HG02884 (cell line): ENCODE data around the gene HDAC4.

Experiments
- ATAC-seq: cut with Tn5 transposase; IDR thresholded peaks from one replicate; pipeline ENCODE4 v1.9.1; 2021; ENCODE audit warnings: mild to moderate bottlenecking, moderate library complexity; ENCODE audit not compliant: unreplicated experiment

Gene HDAC4

DNA sequence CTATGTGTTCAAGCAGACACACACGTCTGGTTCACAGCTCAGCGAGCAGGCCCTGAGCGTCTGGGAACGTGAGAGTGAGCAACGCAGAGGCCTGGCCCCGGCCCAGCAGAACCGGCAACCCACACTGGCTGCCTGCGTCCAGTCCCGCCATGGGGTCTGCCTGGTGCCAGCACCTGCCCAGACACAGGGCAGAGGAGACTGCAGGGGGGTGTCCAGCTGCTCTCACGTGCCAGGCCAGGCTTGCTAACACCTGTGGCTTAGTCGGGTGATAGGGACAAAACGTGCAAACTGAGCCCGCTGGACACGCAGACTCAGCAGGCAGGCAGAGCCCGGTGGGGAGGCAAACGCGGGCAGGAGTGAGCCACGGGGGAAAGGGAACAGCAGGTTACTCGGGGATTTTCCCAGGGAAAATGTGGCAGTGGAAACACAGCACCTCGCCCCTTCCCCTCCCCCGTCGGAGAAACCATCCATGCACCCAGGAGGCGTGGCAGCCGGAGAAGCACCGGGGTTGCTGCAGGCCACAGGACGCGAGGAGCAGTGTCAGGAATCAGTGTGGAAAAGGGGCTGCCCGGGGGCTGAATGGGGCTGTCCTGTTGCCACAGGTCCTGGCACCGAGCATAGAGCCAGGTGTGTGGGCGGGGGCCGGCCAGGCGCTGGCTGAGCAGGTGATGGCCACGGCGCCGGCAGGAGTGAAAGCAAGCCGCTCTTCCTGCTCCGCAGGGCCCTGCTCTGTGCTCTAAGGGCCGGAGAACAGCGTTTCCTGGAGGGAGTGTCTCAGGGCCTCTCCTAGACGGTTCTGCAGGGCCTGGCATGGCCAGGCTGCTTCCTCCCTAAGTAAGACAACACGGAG lies 154.7 kb downstream of the HDAC4 start:
- ATAC-seq: no peak

DNA sequence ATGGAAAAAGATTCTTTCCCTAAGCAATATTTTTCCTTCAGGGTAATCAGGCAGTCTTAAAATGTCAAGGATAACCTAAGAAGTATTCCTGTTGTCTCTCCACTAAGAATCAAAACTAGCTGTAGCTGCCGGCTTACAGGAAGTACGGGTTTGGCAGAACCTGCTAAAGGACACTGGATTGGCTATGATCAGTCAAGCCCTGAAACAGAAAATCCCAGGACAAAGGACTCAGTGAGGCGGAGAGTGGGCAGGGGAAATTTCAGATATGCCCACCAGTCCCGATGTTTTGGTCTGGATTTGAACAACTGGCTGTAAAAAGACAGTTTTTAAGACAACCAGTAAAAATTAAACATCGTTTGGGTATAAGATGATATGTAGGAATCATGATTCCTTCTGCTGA lies 155.7 kb downstream of the HDAC4 start:
- ATAC-seq: no peak

DNA sequence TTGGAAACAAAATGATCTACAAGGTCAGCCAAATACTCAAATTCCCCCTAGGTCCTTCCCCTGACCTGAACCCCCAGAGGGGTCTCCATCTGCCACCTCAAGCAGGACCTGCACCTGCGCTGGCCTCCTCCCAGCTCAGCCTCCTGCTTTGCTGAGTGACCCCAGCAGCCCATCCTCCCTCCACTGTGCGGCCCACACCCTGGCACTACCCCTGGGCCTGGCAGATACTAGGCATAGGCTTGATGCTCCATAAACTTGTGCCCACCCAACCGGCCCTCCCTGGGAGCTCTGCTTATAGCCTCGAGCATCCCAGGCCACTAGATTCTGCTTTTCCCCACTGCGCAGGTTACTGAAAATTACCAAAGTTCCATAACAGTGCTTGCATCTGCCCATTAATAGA lies 156.2 kb downstream of the HDAC4 start:
- ATAC-seq: no peak

DNA sequence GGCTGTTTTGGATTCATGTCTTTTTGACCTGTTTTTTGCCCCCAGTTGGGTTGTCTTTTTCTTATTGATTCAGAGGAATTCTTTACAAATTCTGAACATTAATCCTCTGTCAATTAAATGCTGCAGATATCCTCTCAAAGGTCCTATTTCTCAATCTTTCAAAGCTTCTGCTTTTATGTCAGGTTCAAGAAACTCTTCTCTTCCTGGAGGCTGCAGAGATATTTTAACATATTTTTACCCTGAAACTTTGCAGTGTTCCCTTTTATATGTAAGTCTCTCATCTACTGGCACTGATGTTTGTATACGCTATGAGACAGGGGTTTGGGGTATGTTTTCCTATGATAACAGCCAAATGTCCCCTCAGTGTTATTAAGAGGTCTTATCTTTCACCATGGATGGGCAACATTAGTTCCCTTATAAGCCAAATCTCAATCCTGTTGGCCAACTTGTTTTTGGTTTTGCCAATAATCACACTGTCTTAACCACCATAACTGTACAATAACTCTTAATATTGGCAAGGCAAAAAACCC lies 159.3 kb downstream of the HDAC4 start:
- no peak for ATAC-seq

DNA sequence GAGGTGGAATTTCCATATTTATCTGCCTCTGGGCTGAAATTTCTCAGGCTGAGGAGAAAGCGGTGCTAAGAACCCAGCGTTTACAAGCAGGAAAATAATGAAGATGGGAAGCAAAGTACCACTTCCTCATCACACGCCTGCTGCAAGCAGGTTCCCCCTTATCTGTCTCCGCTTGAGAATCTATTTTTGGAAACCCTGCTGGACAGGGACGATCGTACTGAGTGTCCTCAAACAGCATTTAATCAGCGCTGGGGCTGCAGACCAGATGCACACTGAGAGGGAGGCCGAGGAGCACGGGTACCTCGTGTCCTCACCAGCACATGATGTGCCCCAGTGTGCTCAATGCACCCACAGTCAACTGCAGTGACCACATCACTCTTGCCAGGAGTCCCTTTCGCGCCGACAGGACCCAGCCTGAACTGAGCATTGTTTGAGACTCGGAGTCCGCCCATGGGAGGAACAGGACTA lies 160.4 kb downstream of the HDAC4 start:
- no peak for ATAC-seq

DNA sequence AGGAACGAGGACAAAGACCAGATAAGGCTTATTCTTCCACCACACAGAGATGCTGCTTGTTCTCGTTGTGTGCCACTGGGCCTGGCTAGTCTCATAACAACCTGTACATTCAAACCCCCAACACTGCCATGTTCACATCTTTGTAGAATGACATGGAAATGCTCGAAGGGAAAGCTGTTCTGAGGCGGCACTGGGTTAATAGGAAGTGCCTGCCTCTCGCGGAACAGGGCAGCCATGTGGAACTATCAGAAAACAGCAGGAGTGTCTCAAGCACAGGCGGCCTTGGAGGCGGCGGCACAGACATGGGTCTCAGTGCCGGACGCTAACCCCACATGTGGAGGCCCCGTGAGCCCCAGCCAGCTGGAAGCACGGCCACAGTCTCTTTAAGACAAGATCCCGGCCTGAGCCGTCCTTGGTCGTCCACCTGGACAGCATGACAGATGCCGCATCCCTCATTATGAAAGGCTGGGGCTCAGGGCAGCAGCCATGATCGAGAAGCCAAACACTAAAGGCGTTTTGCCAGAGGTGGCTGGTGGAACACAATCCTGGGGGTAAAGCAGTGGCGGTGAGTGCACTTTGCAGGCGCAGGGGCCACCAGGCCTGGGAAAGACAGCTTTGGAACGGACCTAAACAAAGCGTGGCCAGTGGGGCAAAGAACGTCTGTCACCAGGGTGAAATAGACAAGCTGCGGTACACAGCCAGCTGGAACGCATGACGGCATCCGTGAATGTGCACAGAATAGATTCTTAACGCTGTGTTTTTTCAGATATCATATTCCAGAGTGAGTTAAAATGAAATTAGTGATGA lies 161.0 kb downstream of the HDAC4 start:
- ATAC-seq: no peak

DNA sequence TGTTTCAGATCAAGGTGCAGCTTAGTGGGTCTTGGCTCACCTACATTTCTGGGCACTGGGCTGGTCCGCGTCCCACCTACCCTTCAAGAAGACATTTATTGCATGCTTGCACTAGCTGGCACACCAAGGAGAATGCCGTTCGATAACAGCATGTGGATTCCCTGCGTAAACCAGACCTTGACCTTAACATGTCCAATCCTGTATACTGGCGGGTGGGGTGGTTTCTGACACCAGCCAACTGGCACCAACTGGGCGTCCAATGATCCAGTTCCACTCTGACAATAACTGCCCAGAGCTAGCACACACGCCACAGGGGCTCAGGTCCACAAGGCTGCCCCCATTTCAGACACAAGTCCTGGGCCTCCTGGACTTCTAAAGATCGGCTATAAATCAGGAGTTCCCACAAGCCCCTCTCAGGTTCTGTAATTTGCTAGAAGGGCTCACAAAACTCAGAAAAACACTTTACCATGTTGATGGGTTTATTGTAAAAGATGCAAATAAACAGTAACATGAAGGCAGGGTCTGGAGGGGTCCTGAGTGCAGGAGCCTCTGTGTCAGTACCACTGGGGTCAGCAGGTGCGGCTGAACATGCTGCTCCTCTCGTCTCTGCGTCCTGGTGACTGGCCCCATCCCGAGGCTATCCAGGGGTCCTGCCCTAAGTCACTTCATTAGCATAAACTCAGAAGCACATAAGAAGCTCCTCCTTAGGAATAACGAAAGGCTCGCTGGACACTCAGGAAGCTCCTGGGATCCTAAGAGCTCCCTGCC lies 161.8 kb downstream of the HDAC4 start:
- no peak for ATAC-seq

DNA sequence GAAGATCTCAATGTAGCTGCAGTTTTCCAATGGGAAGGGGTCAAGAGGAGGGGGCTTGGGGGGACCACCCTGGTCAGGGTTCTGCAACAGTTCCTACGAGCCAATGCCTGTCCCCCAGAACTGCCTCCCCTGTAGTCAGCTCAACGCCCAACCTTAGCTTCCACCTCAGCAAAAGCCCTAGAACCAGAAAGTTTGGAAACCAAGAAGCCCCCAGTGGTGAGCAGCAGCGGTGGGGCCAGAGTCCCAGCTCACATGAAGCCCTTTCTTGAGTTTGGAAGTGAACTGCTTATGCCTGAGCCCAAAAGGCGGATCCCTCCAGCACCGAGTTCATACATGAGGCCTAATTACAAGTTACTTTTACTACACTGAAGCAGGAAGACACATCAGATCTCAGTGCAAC lies 162.4 kb downstream of the HDAC4 start:
- ATAC-seq: no peak

DNA sequence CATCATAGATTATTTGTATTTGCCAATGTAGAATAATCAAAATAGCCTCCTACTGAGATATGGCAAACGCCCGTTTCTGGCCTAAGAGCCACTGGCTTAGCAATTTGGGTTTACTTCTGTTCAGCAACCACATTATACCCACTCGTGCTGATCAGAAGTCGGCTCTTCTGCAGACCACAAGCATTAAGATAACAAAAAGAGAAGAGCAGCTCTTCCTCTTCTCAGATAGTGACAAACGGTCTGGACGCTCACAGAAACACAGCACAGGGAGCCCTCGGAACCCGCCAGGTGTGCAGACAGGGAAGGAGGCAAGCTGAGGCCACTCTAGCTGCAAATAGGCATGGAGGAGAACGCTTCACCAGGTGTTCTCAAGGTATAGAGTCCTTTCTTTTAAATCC lies 164.0 kb downstream of the HDAC4 start:
- no peak for ATAC-seq

DNA sequence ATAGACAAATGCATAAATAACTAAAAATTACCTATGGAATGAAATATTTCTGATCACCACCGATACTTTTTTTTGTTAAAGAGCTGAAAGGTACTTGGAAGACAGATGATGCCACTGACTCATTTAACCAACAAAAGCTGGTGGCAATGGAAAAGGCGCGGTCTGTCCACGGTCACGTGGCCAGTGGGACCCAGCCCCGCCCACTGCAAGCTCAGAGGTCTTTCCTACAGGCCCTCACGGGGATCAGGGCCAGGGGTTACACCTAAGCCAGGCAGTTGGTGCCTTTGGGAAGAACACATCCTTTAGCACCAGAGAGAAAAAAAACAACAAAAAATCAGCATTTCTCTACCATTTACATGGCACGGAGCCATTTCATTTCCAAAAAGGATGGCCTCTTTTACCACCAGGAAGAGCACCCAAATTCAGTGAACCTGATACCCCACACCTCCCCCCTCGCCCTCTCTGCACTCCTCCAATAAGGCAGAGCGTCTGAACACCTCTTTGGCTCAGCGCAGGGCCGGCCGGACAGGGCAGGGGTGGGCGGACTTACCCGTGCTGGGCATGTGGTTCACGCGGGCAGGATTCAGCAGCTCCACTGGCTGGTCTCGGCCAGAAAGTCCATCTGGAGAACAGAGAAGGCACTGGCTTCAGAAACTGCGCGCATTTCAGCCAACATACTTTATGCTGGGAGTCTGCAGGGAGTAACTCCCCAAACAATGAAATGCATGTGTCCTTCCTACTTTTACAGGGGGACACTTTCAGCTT lies 164.6 kb downstream of the HDAC4 start:
- no peak for ATAC-seq

DNA sequence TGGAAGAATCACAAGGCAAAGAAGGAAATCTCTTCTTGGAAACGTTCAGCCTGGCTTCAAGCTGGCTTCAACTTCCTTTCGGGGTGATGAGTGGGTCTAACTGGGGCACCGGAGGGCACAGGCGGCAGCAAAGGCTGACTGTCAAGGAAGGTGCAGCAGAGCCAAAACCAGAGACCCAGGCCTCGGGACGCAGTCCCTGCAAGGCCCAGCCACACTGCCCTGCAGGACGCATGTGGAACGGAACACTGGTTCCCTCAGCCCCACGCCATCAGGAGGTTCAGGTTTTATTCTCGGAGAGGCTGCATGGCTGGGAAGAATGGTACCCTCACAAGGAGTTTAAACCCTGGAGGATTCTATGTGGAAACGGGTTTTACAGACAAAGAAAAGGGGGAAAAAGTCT lies 165.5 kb downstream of the HDAC4 start:
- no peak for ATAC-seq

DNA sequence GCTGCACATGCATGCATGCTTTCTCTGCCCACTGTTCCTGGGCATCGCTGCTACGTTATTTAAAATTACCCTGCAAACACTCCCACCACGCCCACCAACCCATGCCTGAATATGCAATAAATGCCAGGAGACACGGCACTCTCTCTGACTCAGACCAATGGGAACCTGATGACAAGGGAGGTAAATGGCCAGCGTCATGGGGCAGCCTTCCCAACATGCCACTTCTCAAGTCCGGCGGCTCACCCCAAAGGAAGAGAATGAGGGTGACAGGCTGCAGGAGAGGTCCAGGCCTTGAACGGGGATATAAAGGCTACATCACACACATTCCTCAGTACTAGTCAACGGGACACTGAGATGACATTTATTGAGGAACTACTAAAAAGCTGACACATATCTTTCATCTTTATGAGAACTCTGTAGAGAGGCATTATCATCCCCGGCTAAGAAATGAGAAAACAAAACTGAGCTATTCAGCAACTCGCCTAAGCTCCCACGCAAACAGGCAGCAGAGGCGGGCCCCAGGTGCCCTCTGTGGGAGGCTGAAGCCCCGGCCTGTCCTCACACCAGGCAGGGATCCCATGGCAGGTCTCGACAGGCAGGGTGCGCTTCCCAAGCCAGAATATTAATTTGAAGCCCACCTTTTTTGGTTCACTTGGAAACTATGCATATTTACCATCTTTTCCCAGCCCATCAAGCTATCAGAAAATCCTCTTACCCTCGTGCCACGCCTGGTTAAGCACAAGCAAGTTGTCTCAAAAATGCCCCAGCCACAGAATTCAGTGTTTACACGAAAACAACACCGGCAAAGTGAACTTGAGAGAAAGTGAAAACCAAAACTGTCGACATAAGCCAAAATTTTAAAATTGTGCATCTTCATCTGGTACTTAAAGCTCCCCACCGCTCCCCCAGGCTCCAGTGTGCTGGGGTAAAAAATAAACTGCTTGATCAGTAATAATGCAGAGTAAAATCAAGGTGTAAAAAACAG lies 166.3 kb downstream of the HDAC4 start:
- no peak for ATAC-seq

DNA sequence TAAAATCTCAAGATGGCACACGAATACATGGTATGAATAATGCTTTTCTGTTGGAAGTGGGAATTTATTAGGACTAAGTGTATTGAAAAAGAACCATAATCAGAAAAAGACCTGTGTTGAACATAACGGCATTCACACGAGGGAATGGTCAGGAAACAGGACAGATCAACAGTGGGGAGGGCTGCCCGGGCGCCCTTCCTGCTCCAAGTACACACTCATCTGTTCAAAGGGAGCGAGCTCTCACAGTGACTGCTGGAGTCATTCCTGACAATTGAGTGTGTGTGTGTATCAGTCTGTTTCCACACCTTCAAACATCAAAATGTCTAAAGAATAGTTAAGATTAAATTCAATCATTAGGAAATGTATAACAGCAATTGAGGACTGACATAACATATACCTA lies 167.2 kb downstream of the HDAC4 start:
- no peak for ATAC-seq

DNA sequence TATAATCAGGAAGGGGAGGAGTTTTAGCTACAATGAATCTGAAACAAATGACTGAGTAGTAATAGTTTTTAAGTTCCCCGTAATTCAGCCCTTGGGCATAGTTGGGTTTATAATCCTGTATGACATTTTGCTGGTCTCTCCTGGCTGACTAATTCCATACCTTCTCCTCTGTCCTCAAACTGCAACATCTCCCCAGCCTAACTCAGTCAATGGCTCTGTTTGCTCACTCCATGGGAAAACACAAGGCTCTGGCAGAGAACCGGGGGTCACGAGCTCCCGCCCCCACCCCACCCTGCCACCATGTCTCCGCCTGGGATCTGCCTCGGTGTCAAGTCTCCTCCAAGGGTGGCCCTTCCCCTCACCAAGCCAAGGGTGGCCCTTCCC lies 168.6 kb downstream of the HDAC4 start:
- no peak for ATAC-seq

DNA sequence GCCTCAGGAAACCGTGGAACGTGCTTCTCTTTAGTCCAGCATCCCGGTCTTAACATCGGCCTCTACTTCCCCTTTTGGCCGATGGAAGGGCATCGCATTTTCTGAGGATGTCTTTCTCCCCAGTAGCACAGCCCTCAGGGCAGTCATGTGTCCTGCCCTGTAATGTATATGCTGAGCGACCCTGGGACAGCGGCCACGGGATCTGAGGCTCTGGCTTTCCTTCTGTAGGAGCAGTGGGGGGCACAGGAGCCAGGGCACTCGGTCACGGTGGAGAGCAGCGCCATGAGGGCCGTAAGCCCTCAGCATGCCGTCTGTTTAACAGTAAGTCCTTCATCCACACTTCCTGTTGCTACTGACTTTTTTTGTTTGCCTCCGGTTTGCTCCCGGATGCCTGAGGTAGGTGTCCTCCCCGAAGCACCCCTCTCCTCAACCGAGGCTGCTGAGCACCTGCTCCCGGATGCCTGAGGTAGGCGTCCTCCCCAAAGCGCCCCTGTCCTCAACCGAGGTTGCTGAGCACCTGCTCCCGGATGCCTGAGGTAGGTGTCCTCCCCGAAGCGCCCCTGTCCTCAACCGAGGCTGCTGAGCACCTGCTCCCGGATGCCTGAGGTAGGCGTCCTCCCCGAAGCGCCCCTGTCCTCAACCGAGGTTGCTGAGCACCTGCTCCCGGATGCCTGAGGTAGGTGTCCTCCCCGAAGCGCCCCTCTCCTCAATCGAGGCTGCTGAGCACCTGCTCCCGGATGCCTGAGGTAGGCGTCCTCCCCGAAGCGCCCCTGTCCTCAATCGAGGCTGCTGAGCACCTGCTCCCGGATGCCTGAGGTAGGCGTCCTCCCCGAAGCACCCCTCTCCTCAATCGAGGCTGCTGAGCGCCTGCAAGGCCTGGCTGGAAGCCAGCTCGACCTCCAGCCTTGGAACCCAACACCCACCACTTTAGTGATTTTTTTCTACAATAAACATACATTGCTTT lies 169.3 kb downstream of the HDAC4 start:
- no peak for ATAC-seq

DNA sequence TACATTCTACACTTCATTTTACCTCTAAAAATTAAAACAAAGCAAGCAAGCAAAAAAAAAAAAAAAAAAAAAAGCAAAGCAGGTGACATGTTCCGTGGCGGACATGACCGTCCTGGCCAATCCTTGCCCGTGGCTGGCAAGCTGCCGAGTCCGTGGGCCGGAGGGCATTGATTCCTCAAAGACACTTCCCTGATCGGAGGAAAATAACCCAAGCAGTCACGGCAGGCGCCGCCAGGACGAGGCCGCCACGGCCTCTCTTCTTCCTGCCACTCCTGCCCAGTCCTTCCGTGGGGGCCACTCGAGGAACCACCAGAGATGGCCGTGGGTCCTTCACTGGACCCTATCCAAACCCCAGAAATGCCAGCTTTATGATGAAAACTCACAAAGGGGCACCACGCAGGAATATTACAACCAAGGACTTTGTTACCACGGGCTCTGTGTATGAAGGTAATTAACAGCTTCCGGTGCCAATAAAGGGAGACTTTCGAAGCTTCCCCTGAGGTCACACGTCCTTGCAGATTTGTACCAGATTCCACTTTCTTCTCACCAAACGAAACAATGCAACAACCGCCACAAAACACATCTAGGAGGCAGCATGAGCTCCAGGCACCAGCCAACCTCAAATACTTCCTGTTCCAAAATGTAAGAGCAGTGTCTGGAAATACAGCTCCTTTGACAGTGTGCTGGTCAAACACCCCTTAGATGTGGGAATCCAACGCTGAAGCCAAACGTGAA lies 170.3 kb downstream of the HDAC4 start:
- ATAC-seq: no peak

DNA sequence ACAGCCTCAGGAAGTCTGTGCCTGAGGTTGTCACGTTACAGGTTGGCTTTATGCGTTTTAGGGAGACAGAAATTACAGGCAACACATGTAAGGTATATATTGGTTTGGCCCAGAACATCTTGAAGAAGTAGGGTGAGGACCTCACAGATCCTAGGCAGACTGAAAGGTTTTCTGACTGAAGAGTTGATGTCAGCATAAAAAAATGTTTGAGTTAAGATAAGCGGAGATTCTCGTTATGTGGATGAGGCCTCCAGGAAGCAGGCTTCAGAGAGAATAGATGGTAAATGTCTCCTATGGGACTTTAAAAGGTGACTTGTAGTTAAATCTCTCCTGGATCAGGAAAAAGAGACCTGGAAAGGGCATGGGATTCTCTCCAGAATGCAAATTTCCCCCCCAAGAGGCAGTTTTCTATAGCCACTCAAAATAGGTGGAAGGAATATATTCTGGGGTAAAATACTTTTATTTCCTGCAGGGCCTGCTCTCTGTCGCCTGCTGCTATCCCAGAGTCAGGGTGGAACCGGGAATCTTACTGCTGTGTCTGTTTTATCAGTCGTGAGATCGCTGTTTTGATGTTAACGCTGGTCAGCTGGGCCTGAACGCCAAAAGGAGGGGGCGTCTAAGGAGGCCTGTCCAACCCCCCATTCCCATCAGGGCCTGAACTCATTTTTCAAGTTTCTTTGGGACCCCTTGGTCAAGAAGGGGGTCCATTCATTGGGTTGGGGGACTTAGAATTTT lies 171.1 kb downstream of the HDAC4 start:
- no peak for ATAC-seq
